Limb (tissue), 2 donors: ENCODE measurements around the gene CHMP5.
"Not testable (repeated sequence)": the region's sequence is repeated elsewhere in the genome, so short reads cannot be mapped to it uniquely, and the experiment has no call there.

Source experiments
- DNase-seq, 2 donors: peaks; one replicate each; pipeline ENCODE4 v3.0.0-alpha.2; 2016; ENCODE audit errors: extremely low spot score in 2 of 2

CHMP5 gene

DNA sequence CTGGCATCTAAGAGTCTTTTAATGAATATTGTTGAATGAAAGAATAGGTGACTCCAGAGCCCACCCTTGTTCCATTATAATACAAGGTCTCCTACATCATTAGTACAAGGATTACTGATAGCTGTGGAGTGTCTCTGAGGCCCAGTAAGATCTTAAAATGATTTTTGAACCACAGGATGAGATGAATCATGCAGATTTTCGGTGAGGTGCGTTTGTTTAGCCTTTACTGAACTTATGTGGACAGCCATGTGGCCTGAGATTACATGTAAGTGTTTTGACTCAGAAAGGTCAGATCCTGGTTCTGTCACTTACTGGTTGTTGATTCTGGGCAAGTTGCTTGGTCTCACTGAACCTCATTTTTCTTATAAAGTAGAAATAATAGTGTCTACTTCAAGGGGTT, 47.1 kb downstream of the CHMP5 start:
- no peak for DNase-seq

DNA sequence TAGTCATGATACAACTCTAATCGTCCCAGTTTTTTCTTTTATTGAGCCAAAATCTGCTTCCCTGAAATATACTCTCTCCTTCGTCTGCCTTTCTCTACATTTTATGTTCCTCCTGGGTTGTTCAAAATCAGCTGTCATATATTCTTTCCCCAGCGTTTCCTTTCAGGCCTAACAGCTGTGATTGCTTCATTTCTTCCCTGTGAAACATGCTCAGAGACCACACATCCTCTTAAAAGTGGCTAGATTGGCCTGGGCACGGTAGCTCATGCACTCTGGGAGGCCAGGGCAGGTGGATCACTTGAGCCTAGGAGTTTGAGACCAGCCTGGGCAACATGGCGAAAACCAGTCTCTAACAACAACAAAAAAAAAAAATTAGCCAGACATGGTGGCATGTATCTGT, 50.5 kb downstream of the CHMP5 start:
- no peak for DNase-seq

DNA sequence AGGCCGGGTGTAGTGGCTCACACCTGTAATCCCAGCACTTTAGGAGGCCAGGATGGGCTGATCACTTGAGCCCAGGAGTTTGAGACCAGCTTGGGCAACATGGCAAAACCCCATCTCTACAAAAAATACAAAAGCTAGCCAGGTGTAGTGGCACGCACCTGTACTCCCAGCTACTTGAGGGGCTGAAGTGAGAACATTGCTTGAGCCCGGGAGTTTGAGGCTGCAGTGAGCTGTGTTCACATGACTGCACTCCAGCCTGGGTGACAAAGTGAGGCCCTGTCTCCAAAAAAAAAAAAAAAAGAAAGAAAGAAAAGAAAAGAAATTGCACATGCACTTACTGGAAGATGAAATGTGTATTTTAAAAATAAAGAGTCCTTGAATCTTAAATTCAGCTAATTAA, 52.3 kb downstream of the CHMP5 start:
- DNase-seq, result not testable (repeated sequence)

DNA sequence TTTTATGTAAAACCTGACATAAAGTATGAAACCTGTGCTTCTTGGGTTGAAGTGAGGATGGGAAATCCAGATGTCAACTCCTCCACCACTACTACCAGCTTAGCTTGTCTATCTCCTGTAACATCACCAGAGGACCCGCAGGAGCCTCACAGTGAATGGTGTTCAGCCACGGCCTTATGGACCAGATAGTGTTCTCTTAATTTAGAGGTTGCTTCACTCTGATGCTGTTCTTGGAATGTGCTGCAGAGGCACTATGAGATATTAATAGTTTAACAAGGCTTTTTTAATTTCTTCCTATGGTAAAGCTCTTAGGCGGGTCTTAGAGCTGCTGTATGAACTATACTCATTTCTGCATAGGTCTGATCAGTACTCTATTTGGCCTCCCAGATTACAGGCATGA, 53.4 kb downstream of the CHMP5 start:
- DNase-seq, result no peak

DNA sequence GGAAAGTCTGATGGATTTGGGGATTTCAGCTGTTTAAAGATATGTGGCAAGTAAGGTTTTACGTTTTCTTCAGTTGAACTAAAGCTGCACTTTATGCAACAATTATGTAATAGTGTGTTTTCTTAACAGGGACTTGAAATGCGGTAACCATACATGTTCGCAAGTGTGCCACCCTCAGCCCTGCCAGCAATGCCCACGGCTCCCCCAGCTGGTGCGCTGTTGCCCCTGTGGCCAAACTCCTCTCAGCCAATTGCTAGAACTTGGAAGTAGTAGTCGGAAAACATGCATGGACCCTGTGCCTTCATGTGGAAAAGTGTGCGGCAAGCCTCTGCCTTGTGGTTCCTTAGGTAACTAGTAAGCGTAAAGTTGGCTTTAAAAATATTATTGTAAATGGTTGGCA, 53.9 kb downstream of the CHMP5 start:
- no peak for DNase-seq

DNA sequence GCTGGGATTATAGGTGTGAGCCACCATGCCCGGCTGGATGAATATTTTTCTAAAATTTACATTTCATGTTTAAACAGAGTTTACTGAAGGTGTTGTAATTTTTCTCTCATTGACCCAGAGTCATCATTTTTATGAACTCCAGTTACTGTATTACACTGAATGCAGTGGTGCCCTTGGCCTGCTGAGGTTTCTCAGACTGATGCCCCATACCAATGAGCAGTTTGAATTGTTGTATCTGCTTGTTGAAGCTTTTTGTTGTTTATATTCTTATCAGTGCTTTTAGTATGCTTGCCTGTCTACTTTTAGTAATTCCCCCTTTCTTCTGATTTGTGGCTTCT, 55.4 kb downstream of the CHMP5 start:
- DNase-seq, result no peak

DNA sequence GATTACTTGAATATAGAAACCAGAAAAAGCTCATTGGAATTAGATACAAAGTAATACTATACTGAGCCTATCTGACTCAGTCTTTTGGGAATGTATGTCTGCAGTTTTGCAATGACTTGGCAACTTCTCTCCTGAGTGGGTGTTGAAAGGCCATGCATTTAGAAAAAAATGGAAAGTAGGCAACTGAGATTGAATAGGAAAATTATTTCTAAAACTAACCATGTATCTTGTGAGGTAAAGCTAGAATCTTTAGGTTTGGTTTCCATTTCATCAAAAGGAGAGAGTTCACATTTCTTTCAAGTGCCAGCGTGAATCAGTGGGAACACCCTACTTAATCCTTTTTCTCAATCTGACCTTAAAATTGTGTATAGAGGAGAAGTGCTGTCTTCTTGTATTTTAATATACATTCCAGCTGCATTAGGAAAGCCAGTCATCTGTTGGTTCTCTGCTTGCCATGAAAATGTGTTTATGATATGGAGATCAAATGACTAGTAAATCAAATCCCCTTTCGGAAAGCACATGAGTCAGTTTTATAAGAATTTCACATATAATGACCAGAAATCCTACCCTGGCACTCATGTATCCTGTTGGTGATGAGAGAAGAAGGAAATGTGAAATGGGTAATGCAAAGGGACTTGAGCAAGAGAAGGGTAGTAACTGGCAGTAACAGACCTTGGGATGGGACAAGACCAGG, 55.9 kb downstream of the CHMP5 start:
- peak in 1 of 2 donors; percentile 50 for DNase-seq

DNA sequence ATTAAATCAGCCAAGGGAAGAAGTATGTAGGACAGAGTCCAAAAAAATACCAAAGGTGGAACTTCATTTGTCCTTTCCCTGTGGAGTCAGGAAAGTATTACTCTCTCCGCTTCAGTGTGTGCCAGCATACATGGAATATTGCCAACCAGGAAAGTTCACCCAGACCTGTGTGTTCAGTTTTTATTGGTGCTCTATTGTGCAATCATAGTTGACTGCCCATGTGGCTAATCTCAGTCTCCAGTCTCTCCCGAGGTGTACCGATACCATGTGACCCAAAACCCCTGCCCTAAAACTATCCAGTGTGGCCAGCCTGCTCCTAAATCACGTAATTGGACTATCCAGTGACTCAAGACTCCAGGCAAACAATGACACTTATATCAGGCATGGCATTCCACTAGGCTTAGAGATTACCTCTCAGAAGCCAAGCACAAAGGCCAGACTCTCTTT, 64.3 kb downstream of the CHMP5 start:
- DNase-seq, result no peak

DNA sequence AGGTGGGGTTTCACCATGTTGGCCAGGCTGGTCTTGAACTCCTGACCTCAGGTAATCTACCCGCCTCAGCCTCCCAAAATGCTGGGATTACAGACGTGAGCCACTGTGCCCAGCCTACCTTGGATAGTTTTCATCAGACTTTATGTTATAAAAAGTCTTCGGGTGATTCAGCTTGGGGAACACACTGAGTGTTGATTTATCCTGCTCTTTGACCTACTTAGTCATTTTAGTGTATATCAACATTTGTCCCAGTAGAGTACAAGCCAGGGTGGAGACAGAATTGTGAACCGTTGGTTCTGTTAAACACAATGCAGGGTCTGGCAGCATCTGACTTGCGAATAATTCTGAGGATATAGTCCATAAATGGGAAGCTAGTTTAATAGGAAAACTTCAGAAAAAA, 65.1 kb downstream of the CHMP5 start:
- no peak for DNase-seq

DNA sequence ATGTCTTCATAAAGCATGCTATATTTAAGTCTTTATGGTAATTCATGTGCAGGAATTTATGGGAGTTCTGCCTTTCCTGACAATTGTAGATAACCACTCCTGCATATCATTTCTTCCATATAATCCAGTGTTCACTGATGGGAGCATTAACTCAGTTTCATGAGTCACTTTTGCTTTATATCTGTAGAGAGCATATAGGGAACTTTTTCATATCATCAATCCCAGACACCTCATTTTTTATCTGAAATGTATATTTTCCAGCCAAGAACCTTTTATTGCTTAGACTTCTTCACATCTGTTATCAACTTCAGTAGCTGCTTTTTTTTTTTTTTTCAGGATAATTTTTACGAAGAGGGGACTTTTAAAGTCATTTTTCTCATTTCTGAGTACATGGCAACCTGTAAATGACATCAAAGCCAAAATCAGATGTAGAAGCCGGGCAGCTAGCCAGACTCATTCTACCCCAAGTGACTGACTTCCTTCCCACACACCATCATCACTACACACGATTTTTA, 66.6 kb downstream of the CHMP5 start:
- no peak for DNase-seq
